H1 (cell line): ENCODE data around the gene TBC1D7. TPM values are rescaled to one million over a fixed set of nuclear protein-coding genes. Genes with fewer than 3 reads are reported as not detected.

Source experiments
- CTCF ChIA-PET: fragments of 300-600 bp; sonication (Branson Sonifier 250); formaldehyde crosslinking; loops from one replicate; lab custom pipeline; 2021; ENCODE audit not compliant: partially characterized antibody; lab: Charles Lee
- POLR2A ChIA-PET: fragments of 300-600 bp; sonication (Branson Sonifier 250); formaldehyde crosslinking; loops from one replicate; lab custom pipeline; 2021; ENCODE audit warnings: inconsistent platforms; ENCODE audit not compliant: partially characterized antibody; lab: Charles Lee
- DNase-seq, 2 experiments: peaks; one replicate each; pipeline versions ENCODE4 v3.0.0 to v3.0.0-alpha.2; 2010 to 2022; ENCODE audit warnings: low spot score in 2 of 2, low read depth in 1 of 2, mixed read lengths in 1 of 2
- FAIRE-seq: peaks from 2 replicates; lab custom pipeline; 2011; peaks lifted over from hg19 to GRCh38; lab: Jason Lieb, UNC
- H2AFZ ChIP-seq: 2 replicates; pipeline ENCODE4 v1.8.1; 2012; ENCODE audit warnings: low read length, inconsistent platforms
- H2AK5ac ChIP-seq: 2 replicates; pipeline ENCODE4 v1.6.1; 2013; ENCODE audit warnings: low read depth, low read length
- H2BK120ac ChIP-seq: replicated peaks from 2 replicates; pipeline ENCODE3; 2013; ENCODE audit warnings: low read depth, low read length, inconsistent platforms
- H2BK12ac ChIP-seq: 2 replicates; pipeline ENCODE4 v1.6.1; 2013; ENCODE audit warnings: low read depth, low read length
- H2BK15ac ChIP-seq: 2 replicates; pipeline ENCODE4 v1.6.1; 2013; ENCODE audit warnings: low read length
- H2BK20ac ChIP-seq: 2 replicates; pipeline ENCODE4 v1.6.1; 2013; ENCODE audit warnings: low read length
- H2BK5ac ChIP-seq: 2 replicates; pipeline ENCODE4 v1.6.1; 2013; ENCODE audit warnings: low read depth, low read length
- H3K14ac ChIP-seq: 2 replicates; pipeline ENCODE4 v1.6.1; 2013; ENCODE audit warnings: inconsistent platforms; ENCODE audit not compliant: insufficient read length
- H3K18ac ChIP-seq: 2 replicates; pipeline ENCODE4 v1.6.1; 2013; ENCODE audit warnings: low read length; ENCODE audit errors: extremely low read depth
- H3K23ac ChIP-seq: 2 replicates; pipeline ENCODE4 v1.6.1; 2013; ENCODE audit warnings: inconsistent platforms; ENCODE audit not compliant: insufficient read length
- H3K23me2 ChIP-seq: 2 replicates; pipeline ENCODE4 v1.6.1; 2013; ENCODE audit warnings: low read depth, low read length
- H3K27ac ChIP-seq: 2 replicates; pipeline ENCODE4 v1.6.1; 2011; ENCODE audit warnings: low read depth, low read length, inconsistent platforms
- H3K27me3 ChIP-seq, 4 experiments: replicated peaks in 1 of 4; 1 replicate in 1 of 4; 2 replicates in 3 of 4; pipeline versions ENCODE4 v1.6.1 to v1.8.1; 2011 to 2013; ENCODE audit warnings: low read length in 3 of 4, mild to moderate bottlenecking in 3 of 4, inconsistent platforms in 2 of 4, mixed read lengths in 2 of 4, moderate library complexity in 1 of 4; ENCODE audit not compliant: control insufficient read depth in 3 of 4, insufficient read depth in 3 of 4; ENCODE audit errors: extremely low read depth in 1 of 4
- H3K36me3 ChIP-seq, 4 experiments: 2 replicates each; pipeline versions ENCODE4 v1.6.1 to v1.8.1; 2011 to 2013; ENCODE audit warnings: mild to moderate bottlenecking in 4 of 4, low read length in 3 of 4, moderate library complexity in 2 of 4, control low read depth in 1 of 4, inconsistent platforms in 1 of 4; ENCODE audit not compliant: insufficient read depth in 4 of 4, control insufficient read depth in 2 of 4
- H3K4ac ChIP-seq: replicated peaks from 2 replicates; pipeline ENCODE3; 2013; ENCODE audit warnings: low read length, low read depth, mixed read lengths, inconsistent platforms; ENCODE audit not compliant: insufficient read length
- H3K4me1 ChIP-seq, 4 experiments: replicated peaks in 1 of 4; 1 replicate in 1 of 4; 2 replicates in 3 of 4; pipeline versions ENCODE4 v1.6.1 to v1.8.1; 2011 to 2013; ENCODE audit warnings: low read length in 3 of 4, inconsistent platforms in 2 of 4, mixed read lengths in 1 of 4; ENCODE audit not compliant: insufficient read depth in 4 of 4, control insufficient read depth in 3 of 4
- H3K4me2 ChIP-seq, 2 experiments: 2 replicates each; pipeline versions ENCODE4 v1.6.1 to v1.8.1; 2011 to 2013; ENCODE audit warnings: low read depth in 2 of 2, low read length in 2 of 2, control low read depth in 1 of 2, inconsistent platforms in 1 of 2, mild to moderate bottlenecking in 1 of 2; ENCODE audit not compliant: insufficient read depth in 1 of 2
- H3K4me3 ChIP-seq, 4 experiments: fragments of 200-600, 300-600 bp in 1 of 4; sonication (generic), shearing (Covaris generic), sonication (Bioruptor Twin) in 1 of 4; 2 replicates each; pipeline versions ENCODE4 v1.5.1 to v1.8.1; 2011 to 2016; ENCODE audit warnings: low read length in 4 of 4, low read depth in 3 of 4, control low read depth in 2 of 4, inconsistent platforms in 2 of 4, mild to moderate bottlenecking in 2 of 4, mixed read lengths in 1 of 4, moderate library complexity in 1 of 4; ENCODE audit not compliant: insufficient read depth in 2 of 4; ENCODE audit errors: extremely low read depth in 1 of 4
- H3K56ac ChIP-seq: replicated peaks from 2 replicates; pipeline ENCODE3; 2013; ENCODE audit warnings: low read depth, mild to moderate bottlenecking, mixed read lengths, low read length, inconsistent platforms; ENCODE audit not compliant: insufficient read length
- H3K79me1 ChIP-seq: 2 replicates; pipeline ENCODE4 v1.6.1; 2013; ENCODE audit warnings: low read depth, low read length, control low read depth
- H3K79me2 ChIP-seq, 2 experiments: 2 replicates each; pipeline versions ENCODE4 v1.6.1 to v1.8.1; 2012 to 2013; ENCODE audit warnings: low read length in 2 of 2, mild to moderate bottlenecking in 2 of 2, inconsistent platforms in 1 of 2; ENCODE audit not compliant: insufficient read depth in 2 of 2, control insufficient read depth in 1 of 2
- H3K9ac ChIP-seq, 4 experiments: replicated peaks in 1 of 4; 1 replicate in 1 of 4; 2 replicates in 3 of 4; pipeline versions ENCODE4 v1.6.1 to v1.8.1; 2011 to 2013; ENCODE audit warnings: low read depth in 3 of 4, low read length in 3 of 4, control low read depth in 2 of 4, mild to moderate bottlenecking in 2 of 4, moderate library complexity in 2 of 4, inconsistent platforms in 1 of 4; ENCODE audit errors: extremely low read depth in 1 of 4
- H3K9me3 ChIP-seq, 2 experiments: 2 replicates each; pipeline versions ENCODE4 v1.6.1 to v1.8.1; 2012 to 2013; ENCODE audit warnings: mild to moderate bottlenecking in 2 of 2, moderate library complexity in 2 of 2, control low read depth in 1 of 2, inconsistent platforms in 1 of 2, low read depth in 1 of 2, low read length in 1 of 2, mixed read lengths in 1 of 2; ENCODE audit not compliant: insufficient read depth in 2 of 2
- H4K20me1 ChIP-seq, 2 experiments: replicated peaks in 1 of 2; 2 replicates each; pipeline versions ENCODE3 to v1.8.1; 2011 to 2013; ENCODE audit warnings: inconsistent platforms in 2 of 2, low read length in 2 of 2, mild to moderate bottlenecking in 1 of 2; ENCODE audit not compliant: insufficient read depth in 2 of 2, control insufficient read depth in 1 of 2
- H4K5ac ChIP-seq: 2 replicates; pipeline ENCODE4 v1.6.1; 2013; ENCODE audit warnings: low read length, low read depth, mixed read lengths, inconsistent platforms; ENCODE audit not compliant: insufficient read length
- H4K8ac ChIP-seq: 2 replicates; pipeline ENCODE4 v1.8.0; 2013; ENCODE audit warnings: mild to moderate bottlenecking, moderate library complexity, low read length, inconsistent platforms; ENCODE audit not compliant: insufficient read depth; ENCODE audit errors: extremely low read depth
- H4K91ac ChIP-seq: replicated peaks from 2 replicates; pipeline ENCODE3; 2013; ENCODE audit warnings: low read length, mixed read lengths, inconsistent platforms; ENCODE audit not compliant: insufficient read length
- RNF2 ChIP-seq: fragments of 200-900, 300-1000 bp; sonication (generic); IDR thresholded peaks from 2 replicates; pipeline ENCODE4 v1.7.1; 2016; ENCODE audit warnings: borderline replicate concordance, low read depth, mild to moderate bottlenecking, antibody characterized with exemption, low read length; ENCODE audit not compliant: poor library complexity, severe bottlenecking; ENCODE audit errors: missing control alignments
- TAF7 ChIP-seq: optimal IDR thresholded peaks from 2 replicates; pipeline ENCODE3; 2011; ENCODE audit warnings: low read depth, mild to moderate bottlenecking, inconsistent platforms, low read length, moderate library complexity, borderline replicate concordance
- WGBS, 2 experiments: shearing (Covaris generic) in 1 of 2; methylation state at CpG; one replicate each; pipeline versions ENCODE4 v1.1.6 to v1.1.7; 2013 to 2015; ENCODE audit warnings: low lambda C conversion rate in 2 of 2, mixed read lengths in 2 of 2, inconsistent platforms in 1 of 2, low coverage in 1 of 2, missing lambda C conversion rate in 1 of 2; ENCODE audit not compliant: insufficient replicate concordance in 2 of 2, insufficient coverage in 1 of 2, insufficient read length in 1 of 2; ENCODE audit errors: extremely low coverage in 1 of 2, missing lambda C conversion rate in 1 of 2; 5-methylcytosine and 5-hydroxymethylcytosine counted together
- polyA plus RNA-seq, 7 experiments: library from polyadenylated mRNA; depleted of rRNA in 3 of 7; stranded (reverse) in 5 of 7; unstranded in 2 of 7; fragments of >200 nt in 5 of 7; fragments of 200-250 nt in 2 of 7; gene quantifications; 1 replicate in 5 of 7; 2 replicates in 1 of 7; 4 replicates in 1 of 7; pipeline versions ENCODE4 v1.2.1 to v1.2.3, GENCODE V29; 2011 to 2013; ENCODE audit warnings: missing spikeins in 2 of 7, mixed read lengths in 2 of 7
- total RNA-seq: library from RNA; stranded (reverse); fragmentation: NEBNext Ultra II Directional; extraction: Animal tissue kit (Norgen Biotek cat#: 25700); gene quantifications from 2 replicates; pipeline ENCODE4 v1.2.1, GENCODE V29; 2021
- TF ChIP-seq, protein P1 (sequence below): IDR thresholded peaks from 2 replicates; pipeline ENCODE4 v1.6.1; 2012; ENCODE audit warnings: low read length, inconsistent platforms

Gene TBC1D7
- total and polyA plus RNA-seq, 2 of the 8 experiments (the other 6 are each of a cell fraction or from before 2014, with no cell fraction given): 46.1 to 55.2 TPM

DNA sequence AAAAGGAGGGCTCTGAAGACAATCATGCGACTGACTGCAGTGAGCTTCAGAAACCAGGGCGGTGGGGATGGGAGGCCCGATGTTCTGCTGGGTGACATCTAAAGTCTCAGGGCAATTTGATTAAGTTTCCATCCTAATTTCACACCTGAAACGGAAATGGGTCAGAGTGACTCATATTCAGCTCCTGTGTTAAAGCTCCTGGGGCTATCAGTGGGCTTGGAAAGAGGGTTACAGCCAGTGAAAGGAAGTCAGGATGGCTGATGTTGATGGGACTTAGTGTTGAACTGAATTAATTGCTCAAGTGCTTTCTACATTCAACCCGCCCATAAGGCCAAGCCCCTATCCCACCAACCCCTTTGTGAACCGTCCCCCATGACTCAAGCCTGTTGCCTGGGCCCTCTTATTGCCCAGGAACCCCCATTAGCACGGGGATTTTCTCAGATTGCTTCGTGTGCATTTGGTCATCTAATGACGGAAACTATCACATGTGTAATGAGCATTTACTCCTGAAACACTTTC, 47.1 kb upstream of the TBC1D7 start:
- H3K18ac ChIP-seq: no peak overlapping the region
- ChIA-PET CTCF (interaction anchor here (0.8 to 1.7 kb wide), 5 partner anchors 12 to 112 kb away, joined by 3 to 8 read pairs (median 3); partner anchors contain the start of gene GFOD1), POLR2A (interaction anchor here (0.8 kb wide), 1 partner anchor 9 kb away, joined by 3 read pairs; no protein-coding TSS in a partner anchor)
- peaks cover 0 to 3% (median 0%) of the 10 kb centered on the region in 4 experiments; a peak in 1 of 7 replicates for H3K4me1 ChIP-seq
- no peaks in the 10 kb centered on the region for H3K79me2 ChIP-seq
- H4K20me1 ChIP-seq: no peaks in the 10 kb centered on the region
- no peak for DNase-seq
- H2AFZ ChIP-seq: no peak overlapping the region
- no peak overlapping the region for H4K5ac ChIP-seq
- no peak overlapping the region for H3K4me2 ChIP-seq
- H2BK15ac ChIP-seq: no peak overlapping the region
- no peak overlapping the region; a peak in 1 of 7 replicates for H3K9ac ChIP-seq
- H3K27ac ChIP-seq: no peak overlapping the region
- no peaks in the 10 kb centered on the region for H3K36me3 ChIP-seq
- no peak overlapping the region for H3K23ac ChIP-seq
- 96% methylated on average over 9 of the region's 9 CpGs; no CpG with 5 or more reads in 1 of the 2 experiments for WGBS, 2 experiments
- no peak overlapping the region for H4K8ac ChIP-seq
- no peak overlapping the region for H3K4ac ChIP-seq
- H3K9me3 ChIP-seq: no peaks in the 10 kb centered on the region
- no peak overlapping the region for H2AK5ac ChIP-seq
- H4K91ac ChIP-seq: no peak overlapping the region
- TF ChIP-seq, protein P1, sequence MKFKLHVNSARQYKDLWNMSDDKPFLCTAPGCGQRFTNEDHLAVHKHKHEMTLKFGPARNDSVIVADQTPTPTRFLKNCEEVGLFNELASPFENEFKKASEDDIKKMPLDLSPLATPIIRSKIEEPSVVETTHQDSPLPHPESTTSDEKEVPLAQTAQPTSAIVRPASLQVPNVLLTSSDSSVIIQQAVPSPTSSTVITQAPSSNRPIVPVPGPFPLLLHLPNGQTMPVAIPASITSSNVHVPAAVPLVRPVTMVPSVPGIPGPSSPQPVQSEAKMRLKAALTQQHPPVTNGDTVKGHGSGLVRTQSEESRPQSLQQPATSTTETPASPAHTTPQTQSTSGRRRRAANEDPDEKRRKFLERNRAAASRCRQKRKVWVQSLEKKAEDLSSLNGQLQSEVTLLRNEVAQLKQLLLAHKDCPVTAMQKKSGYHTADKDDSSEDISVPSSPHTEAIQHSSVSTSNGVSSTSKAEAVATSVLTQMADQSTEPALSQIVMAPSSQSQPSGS: no peak
- no peak for TF ChIP-seq RNF2
- no peak for TF ChIP-seq TAF7
- TF ChIP-seq, all 59 proteins: peak for 0
- H2BK12ac ChIP-seq: no peak overlapping the region
- no peak overlapping the region for H2BK20ac ChIP-seq
- no peaks in the 10 kb centered on the region for H3K27me3 ChIP-seq
- H3K4me3 ChIP-seq: no peak overlapping the region
- H3K23me2 ChIP-seq: no peaks in the 10 kb centered on the region; the same call in 1 of the 2 replicates
- no peak overlapping the region for H3K56ac ChIP-seq
- H2BK120ac ChIP-seq: no peak overlapping the region
- H3K79me1 ChIP-seq: no peaks in the 10 kb centered on the region
- no peak overlapping the region for H2BK5ac ChIP-seq
- H3K14ac ChIP-seq: no peak overlapping the region
- no peak for FAIRE-seq
